Stimulated activated memory B cell treated with anti-CD40 and anti-IgM and Interleukin-4, amounts not matched to agents 10 μg/mL and 1 μg/mL and 100 μg/mL, for 72 hours (primary cell): ENCODE data around the gene ZSCAN5A.
"Not testable (repeated sequence)": the region's sequence is repeated elsewhere in the genome, so short reads cannot be mapped to it uniquely, and the experiment has no call there.

Experiments
- ATAC-seq: fragments of 150-1000 bp; cut with Tn5 transposase; 2 replicates; pipeline ENCODE4 v1.10.0; 2021
- H3K27ac Mint-ChIP-seq: one replicate; pipeline ENCODE4 v1.8.0; 2022; ENCODE audit warnings: mild to moderate bottlenecking, mixed read lengths
- H3K27me3 Mint-ChIP-seq: one replicate; pipeline ENCODE4 v1.8.0; 2022; ENCODE audit warnings: mixed read lengths
- H3K36me3 Mint-ChIP-seq: one replicate; pipeline ENCODE4 v1.8.0; 2022; ENCODE audit warnings: mixed read lengths
- H3K4me1 Mint-ChIP-seq: one replicate; pipeline ENCODE4 v1.8.0; 2022; ENCODE audit warnings: mixed read lengths
- H3K4me3 Mint-ChIP-seq: one replicate; pipeline ENCODE4 v1.8.0; 2022; ENCODE audit warnings: mild to moderate bottlenecking, moderate library complexity, mixed read lengths
- H3K9me3 Mint-ChIP-seq: one replicate; pipeline ENCODE4 v1.8.0; 2022; ENCODE audit warnings: mixed read lengths

The ZSCAN5A gene

DNA sequence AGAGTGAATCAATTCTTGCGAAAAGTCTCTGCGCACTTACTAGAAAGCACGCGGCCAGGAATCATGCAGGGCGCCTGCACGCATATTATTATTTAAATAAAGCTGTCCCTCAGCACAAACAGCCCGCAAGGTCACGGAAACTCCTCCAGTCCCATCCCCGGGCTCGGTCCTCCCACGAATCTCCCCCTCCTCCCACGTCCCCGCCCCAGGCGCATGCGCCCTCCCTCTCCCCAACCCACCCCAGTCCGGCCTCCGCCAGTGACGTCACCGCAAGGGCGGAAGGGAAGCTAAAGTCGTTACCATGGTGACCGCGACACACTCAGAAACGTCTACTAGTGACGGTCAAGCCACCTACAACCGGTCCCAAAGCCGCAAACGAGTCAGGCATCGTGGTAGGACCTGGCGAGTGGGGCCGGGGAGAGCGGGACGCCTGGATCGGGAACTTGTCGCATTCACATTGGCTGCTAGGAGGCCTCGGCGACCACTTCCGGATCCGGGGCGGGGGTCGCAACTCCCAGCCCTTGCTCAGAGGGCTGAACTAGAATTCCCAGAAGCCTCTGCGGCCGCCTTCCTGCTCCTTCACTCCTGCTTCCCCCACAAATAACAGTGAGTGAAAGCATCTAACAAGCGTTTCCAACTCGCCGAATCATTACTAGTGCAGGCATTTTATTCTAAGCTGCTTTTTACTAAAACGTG, at the start of gene ZSCAN5A:
TSS of gene ZSCAN5A (minus strand) at position 459 of the 696 bp plus-strand sequence. CDS start 89,793 bp downstream, outside the sequence.
- Mint-ChIP-seq H3K36me3 (peaks cover 25% of the 10 kb centered on the region), H3K27ac (peak within 1 kb of the TSS; percentile 98), H3K4me1 (peaks cover 24% of the 10 kb centered on the region), H3K27me3 (no peaks in the 10 kb centered on the region), H3K9me3 (no peaks in the 10 kb centered on the region), H3K4me3 (peak within 1 kb of the TSS; percentile 94)
- ATAC-seq: peak; percentile 90

DNA sequence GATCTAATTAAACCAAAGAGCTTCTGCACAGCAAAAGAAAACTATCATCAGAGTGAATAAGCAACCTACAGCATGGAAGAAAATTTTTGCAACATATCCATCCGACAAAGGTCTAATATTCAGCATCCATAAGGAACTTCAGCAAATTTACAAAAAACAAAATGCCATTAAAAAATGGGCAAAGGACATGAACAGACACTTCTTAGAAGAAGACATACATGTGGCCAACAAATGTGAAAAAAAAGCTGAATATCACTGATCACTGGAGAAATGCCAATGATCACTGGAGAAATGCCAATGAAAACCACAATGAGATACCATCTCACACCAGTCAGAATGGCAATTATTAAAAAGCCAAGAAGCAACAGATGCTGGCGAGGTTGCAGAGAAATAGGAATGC, 46.2 kb upstream of the ZSCAN5A start:
- no peak for ATAC-seq
- Mint-ChIP-seq H3K4me1 (no peaks in the 10 kb centered on the region), H3K27ac (no peak overlapping the region), H3K36me3 (peaks cover 40% of the 10 kb centered on the region), H3K4me3 (no peak overlapping the region), H3K27me3 (no peaks in the 10 kb centered on the region), H3K9me3 (peaks cover 45% of the 10 kb centered on the region)

DNA sequence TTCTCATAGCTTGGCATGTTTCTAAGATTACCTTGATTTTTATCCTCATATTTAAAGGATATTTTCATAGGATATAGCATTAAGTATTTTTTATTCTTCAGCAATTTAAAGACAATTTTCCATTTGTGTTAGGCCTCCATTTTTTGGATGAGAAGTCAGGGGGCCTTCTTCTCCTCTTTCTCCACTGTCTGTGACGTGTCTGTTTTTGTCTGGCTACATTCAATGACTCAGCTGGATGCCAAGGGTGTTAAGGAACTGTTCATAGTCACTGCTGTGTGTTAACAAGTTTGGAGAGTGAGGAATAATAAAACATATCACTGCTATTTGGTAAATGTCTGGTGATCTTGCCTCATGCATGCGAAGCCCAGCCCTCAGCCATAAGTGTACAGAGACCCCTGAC, 42.3 kb upstream of the ZSCAN5A start:
- H3K4me1 Mint-ChIP-seq: no peaks in the 10 kb centered on the region
- no peaks in the 10 kb centered on the region for H3K27me3 Mint-ChIP-seq
- peaks cover 41% of the 10 kb centered on the region for H3K36me3 Mint-ChIP-seq
- no peak for ATAC-seq
- H3K4me3 Mint-ChIP-seq: no peak overlapping the region
- H3K27ac Mint-ChIP-seq: no peak overlapping the region
- H3K9me3 Mint-ChIP-seq: peaks cover 27% of the 10 kb centered on the region

- Mint-ChIP-seq H3K4me1 (no peaks in the 10 kb centered on the region), H3K36me3 (peaks cover 30% of the 10 kb centered on the region), H3K4me3 (no peak overlapping the region), H3K27ac (no peak overlapping the region), H3K27me3 (no peaks in the 10 kb centered on the region), H3K9me3 (peaks cover 18% of the 10 kb centered on the region)
- no peak for ATAC-seq
These were observed 40.9 kb upstream of the ZSCAN5A start for GRCh38 chr19:56355517-56355916.

DNA sequence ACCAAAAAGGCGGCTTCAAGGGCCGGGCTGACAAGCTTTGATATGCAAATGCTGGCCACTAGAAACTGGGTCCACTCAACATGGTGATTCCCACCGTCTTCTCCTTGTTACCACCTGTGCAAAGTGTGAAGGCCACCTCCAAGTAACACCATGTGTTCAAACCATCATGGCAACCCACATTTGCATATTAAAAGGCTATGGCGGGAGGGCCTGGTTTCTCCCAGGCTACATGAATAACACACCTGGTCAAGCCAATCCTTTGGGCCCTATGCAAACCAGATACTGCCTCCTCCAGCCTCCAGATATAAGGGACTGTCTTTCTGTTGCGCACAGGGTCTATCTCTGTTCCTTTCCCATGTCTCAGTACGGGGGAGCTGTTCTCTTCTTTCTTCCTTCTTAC, 36.6 kb upstream of the ZSCAN5A start:
- H3K27ac Mint-ChIP-seq: no peak overlapping the region
- no peak for ATAC-seq
- peaks cover 5% of the 10 kb centered on the region for H3K36me3 Mint-ChIP-seq
- no peaks in the 10 kb centered on the region for H3K4me1 Mint-ChIP-seq
- H3K4me3 Mint-ChIP-seq: no peak overlapping the region
- no peaks in the 10 kb centered on the region for H3K27me3 Mint-ChIP-seq
- H3K9me3 Mint-ChIP-seq: peaks cover 3% of the 10 kb centered on the region

- no peak for ATAC-seq
- Mint-ChIP-seq H3K27me3 (no peaks in the 10 kb centered on the region), H3K27ac (no peak overlapping the region), H3K4me3 (no peak overlapping the region), H3K9me3 (peaks cover 3% of the 10 kb centered on the region), H3K4me1 (no peaks in the 10 kb centered on the region), H3K36me3 (no peaks in the 10 kb centered on the region)
These were observed 35.9 kb upstream of the ZSCAN5A start for GRCh38 chr19:56350416-56351045.

DNA sequence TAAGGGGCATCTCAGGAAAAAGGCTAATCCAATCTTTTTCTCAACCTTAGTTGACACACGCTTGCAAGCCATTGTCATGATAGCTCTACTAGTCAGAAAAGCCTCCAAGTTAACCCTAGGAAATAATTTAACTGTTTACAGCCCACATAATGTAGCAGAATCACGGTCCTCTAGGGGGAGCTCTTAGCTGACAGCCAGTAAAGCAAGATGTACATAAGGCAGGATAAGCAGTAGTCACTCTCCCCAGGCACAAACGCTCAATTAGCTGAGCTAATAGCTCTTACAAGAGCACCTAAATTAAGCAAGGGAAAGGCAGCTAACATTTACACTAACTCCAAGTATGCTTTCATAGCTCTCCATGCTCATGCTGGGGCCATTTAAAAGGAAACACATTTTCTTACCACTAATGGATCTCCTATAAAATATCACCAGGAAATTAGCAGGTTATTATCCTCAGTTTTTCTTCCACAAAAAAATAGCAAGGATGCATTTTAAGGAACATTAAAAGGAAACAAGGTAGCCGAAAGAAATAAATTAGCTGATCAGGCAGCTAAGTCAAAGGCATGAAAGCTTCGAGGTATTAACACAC, 33.7 kb upstream of the ZSCAN5A start:
- no peaks in the 10 kb centered on the region for H3K4me1 Mint-ChIP-seq
- H3K27me3 Mint-ChIP-seq: no peaks in the 10 kb centered on the region
- no peaks in the 10 kb centered on the region for H3K36me3 Mint-ChIP-seq
- ATAC-seq: no peak
- H3K27ac Mint-ChIP-seq: no peak overlapping the region
- no peak overlapping the region for H3K4me3 Mint-ChIP-seq
- no peaks in the 10 kb centered on the region for H3K9me3 Mint-ChIP-seq

DNA sequence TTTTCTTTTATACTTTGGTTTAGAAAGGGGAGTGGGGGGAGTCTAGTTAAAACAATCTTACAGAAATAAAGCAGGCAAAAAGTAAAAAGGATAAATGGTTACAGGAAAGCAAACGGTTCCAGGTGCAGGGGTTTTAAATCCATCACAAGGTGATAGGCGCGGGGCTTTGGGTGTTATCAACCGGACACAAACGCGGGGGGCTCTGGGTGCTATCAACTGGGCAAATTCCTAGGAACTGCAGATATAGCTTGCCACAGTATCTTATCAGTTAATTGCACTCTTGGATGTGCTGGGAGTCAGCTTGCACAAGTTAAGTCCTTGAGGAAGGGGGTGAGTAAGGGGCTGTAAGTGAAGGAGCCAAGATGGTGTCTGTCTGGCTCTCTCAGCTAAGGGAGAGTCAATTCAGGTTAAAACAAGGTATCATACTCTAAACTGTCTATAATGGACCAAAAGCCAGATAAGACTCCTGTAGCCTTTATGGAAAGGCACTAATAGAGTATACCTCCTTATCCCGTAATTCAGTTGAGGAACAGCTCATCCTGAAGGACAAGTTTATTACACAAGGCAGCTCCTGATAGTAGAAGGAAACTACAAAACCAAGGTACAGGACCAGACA, 32.6 kb upstream of the ZSCAN5A start:
- H3K9me3 Mint-ChIP-seq: peaks cover 7% of the 10 kb centered on the region
- H3K4me3 Mint-ChIP-seq: no peak overlapping the region
- H3K4me1 Mint-ChIP-seq: no peaks in the 10 kb centered on the region
- peaks cover 9% of the 10 kb centered on the region for H3K27me3 Mint-ChIP-seq
- ATAC-seq: no peak
- H3K27ac Mint-ChIP-seq: no peak overlapping the region
- H3K36me3 Mint-ChIP-seq: peaks cover 9% of the 10 kb centered on the region

- H3K36me3 Mint-ChIP-seq: peaks cover 18% of the 10 kb centered on the region
- no peak for ATAC-seq
- H3K9me3 Mint-ChIP-seq: peaks cover 14% of the 10 kb centered on the region
- peaks cover 21% of the 10 kb centered on the region for H3K27me3 Mint-ChIP-seq
- no peak overlapping the region for H3K4me3 Mint-ChIP-seq
- H3K27ac Mint-ChIP-seq: no peak overlapping the region
- H3K4me1 Mint-ChIP-seq: no peaks in the 10 kb centered on the region
These were observed 27.3 kb upstream of the ZSCAN5A start for GRCh38 chr19:56341948-56342347.

DNA sequence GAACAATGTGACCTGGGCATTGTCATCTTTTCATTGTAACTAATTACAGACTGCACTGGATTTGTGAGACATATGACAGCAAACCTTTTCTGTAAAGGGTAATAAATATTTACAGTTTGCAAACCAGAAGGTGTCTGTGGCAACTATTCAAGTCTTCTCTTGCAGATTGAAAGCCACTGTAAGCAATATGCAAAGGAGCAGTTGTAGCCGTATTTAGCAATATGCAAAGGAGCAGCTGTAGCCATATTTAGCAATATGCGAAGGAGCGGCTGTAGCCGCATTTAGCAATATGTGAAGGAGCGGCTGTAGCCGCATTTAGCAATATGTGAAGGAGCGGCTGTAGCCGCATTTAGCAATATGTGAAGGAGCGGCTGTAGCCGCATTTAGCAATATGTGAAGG, 24.4 kb upstream of the ZSCAN5A start:
- Mint-ChIP-seq H3K27me3 (peaks cover 21% of the 10 kb centered on the region), H3K9me3 (peaks cover 14% of the 10 kb centered on the region), H3K36me3 (peaks cover 18% of the 10 kb centered on the region)
- not testable (repeated sequence) for ATAC-seq, H3K4me1 Mint-ChIP-seq, H3K27ac Mint-ChIP-seq, H3K4me3 Mint-ChIP-seq

- H3K4me1 Mint-ChIP-seq, H3K27ac Mint-ChIP-seq, H3K36me3 Mint-ChIP-seq, ATAC-seq, H3K4me3 Mint-ChIP-seq: not testable (repeated sequence)
- Mint-ChIP-seq H3K27me3 (peaks cover 12% of the 10 kb centered on the region), H3K9me3 (peaks cover 11% of the 10 kb centered on the region)
These were observed 22.4 kb upstream of the ZSCAN5A start for GRCh38 chr19:56337077-56337476.

DNA sequence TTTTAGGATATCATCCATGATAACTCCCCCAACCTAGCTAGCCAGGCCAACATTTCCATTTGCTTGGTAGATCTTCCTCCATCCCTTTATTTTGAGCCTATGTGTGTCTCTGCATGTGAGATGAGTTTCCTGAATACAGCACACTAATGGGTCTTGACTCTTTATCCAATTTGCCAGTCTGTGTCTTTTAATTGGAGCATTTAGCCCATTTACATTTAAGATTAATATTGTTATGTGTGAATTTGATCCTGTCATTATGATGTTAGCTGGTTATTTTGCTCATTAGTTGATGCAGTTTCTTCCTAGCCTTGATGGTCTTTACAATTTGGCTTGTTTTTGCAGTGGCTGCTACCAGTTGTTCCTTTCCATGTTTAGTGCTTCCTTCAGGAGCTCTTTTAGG, 20.7 kb upstream of the ZSCAN5A start:
- ATAC-seq, H3K27me3 Mint-ChIP-seq, H3K4me1 Mint-ChIP-seq, H3K27ac Mint-ChIP-seq, H3K9me3 Mint-ChIP-seq, H3K4me3 Mint-ChIP-seq, H3K36me3 Mint-ChIP-seq: not testable (repeated sequence)

GRCh38 chr19:56333506-56333905, 18.9 kb upstream of the ZSCAN5A start:
- H3K36me3 Mint-ChIP-seq: no peaks in the 10 kb centered on the region
- peaks cover 5% of the 10 kb centered on the region for H3K9me3 Mint-ChIP-seq
- H3K27me3 Mint-ChIP-seq: no peaks in the 10 kb centered on the region
- H3K4me3 Mint-ChIP-seq: no peak overlapping the region
- no peaks in the 10 kb centered on the region for H3K4me1 Mint-ChIP-seq
- H3K27ac Mint-ChIP-seq: no peak overlapping the region
- ATAC-seq: no peak

DNA sequence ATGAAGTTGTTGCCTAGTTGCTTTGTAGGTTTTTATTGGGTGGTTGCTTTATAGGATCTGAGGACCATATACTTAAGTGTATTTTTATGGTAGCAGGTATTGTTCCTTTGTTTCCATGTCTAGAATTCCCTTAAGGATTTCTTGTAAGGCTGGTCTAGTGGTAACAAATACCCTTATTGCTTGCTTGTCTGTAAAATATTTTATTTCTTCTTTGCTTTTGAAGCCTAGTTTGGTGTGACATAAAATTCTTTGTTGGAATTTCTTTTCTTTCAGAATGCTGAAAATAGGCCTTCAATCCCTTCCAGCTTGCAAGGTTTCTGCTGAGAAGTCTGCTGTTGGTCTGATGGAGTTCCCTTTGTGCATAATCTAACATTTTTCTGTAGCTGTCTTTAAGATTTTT, 18.1 kb upstream of the ZSCAN5A start:
- Mint-ChIP-seq H3K27ac (no peak overlapping the region), H3K4me1 (no peaks in the 10 kb centered on the region), H3K36me3 (no peaks in the 10 kb centered on the region), H3K9me3 (peaks cover 5% of the 10 kb centered on the region), H3K27me3 (no peaks in the 10 kb centered on the region), H3K4me3 (no peak overlapping the region)
- ATAC-seq: no peak

GRCh38 chr19:56324436-56324835, 9.8 kb upstream of the ZSCAN5A start:
- Mint-ChIP-seq H3K4me3 (no peak overlapping the region), H3K27me3 (no peaks in the 10 kb centered on the region), H3K9me3 (peaks cover 3% of the 10 kb centered on the region), H3K36me3 (peaks cover 4% of the 10 kb centered on the region), H3K4me1 (peaks cover 21% of the 10 kb centered on the region), H3K27ac (no peak overlapping the region)
- no peak for ATAC-seq
